MCF 10A (cell line): ENCODE data around the gene GRID1. TPM values are rescaled to one million over a fixed set of nuclear protein-coding genes. Genes with fewer than 3 reads are reported as not detected.

ENCODE experiments used
- BruUV-seq: library from RNA; stranded (reverse); fragments of 400-500 nt; replicated peaks from 2 replicates; lab custom pipeline; 2021; lab: Mats Ljungman, UMichigan
- CTCF ChIA-PET: fragments of 300-600 bp; sonication (Branson Sonifier 250); formaldehyde crosslinking; extraction: SDS; loops from one replicate; lab custom pipeline; 2021; ENCODE audit warnings: antibody characterized with exemption, inconsistent platforms; lab: Yijun Ruan, JAX
- POLR2A ChIA-PET: fragments of 300-600, 350-650 bp; sonication (Branson Sonifier 250); formaldehyde crosslinking; extraction: SDS; loops from one replicate; lab custom pipeline; 2020; ENCODE audit warnings: antibody characterized with exemption, inconsistent platforms; lab: Yijun Ruan, JAX
- DNase-seq: peaks from one replicate; pipeline ENCODE4 v3.0.0-alpha.2; 2018; ENCODE audit not compliant: unreplicated experiment
- H3K27ac Mint-ChIP-seq: one replicate; pipeline ENCODE4 v1.8.0; 2022; ENCODE audit warnings: mild to moderate bottlenecking, low read depth, mixed read lengths; ENCODE audit not compliant: unreplicated experiment
- H3K27me3 Mint-ChIP-seq: one replicate; pipeline ENCODE4 v1.8.0; 2022; ENCODE audit warnings: mixed read lengths; ENCODE audit not compliant: insufficient read depth, unreplicated experiment
- H3K36me3 Mint-ChIP-seq: one replicate; pipeline ENCODE4 v1.8.0; 2022; ENCODE audit warnings: mild to moderate bottlenecking, moderate library complexity, mixed read lengths; ENCODE audit not compliant: insufficient read depth, unreplicated experiment
- H3K4me1 Mint-ChIP-seq: one replicate; pipeline ENCODE4 v1.8.0; 2022; ENCODE audit warnings: mixed read lengths; ENCODE audit not compliant: insufficient read depth, unreplicated experiment
- H3K4me3 Mint-ChIP-seq: one replicate; pipeline ENCODE4 v1.8.0; 2022; ENCODE audit warnings: mild to moderate bottlenecking, moderate library complexity, mixed read lengths; ENCODE audit not compliant: unreplicated experiment
- H3K9me3 Mint-ChIP-seq: one replicate; pipeline ENCODE4 v1.8.0; 2022; ENCODE audit warnings: mixed read lengths; ENCODE audit not compliant: unreplicated experiment
- CTCF ChIP-seq: fragments of 200-600 bp; IDR thresholded peaks from one replicate; pipeline ENCODE4 v1.8.0; 2022; ENCODE audit warnings: antibody characterized with exemption, mild to moderate bottlenecking; ENCODE audit not compliant: unreplicated experiment
- intact Hi-C: fragments of 100-400 bp; cut with micrococcal nuclease; formaldehyde crosslinking; loops from 2 replicates; pipeline ENCODE4 v1.14.1; 2022
- total RNA-seq: library from RNA; stranded (reverse); gene quantifications from 2 replicates; pipeline ENCODE4 v1.2.3, GENCODE V29; 2022

GRID1 gene
- total RNA-seq, 1 experiment from 2014 or later, result not detected

- ChIA-PET POLR2A (interaction anchor here (1.4 kb wide), 1 partner anchor 47 kb away, joined by 3 read pairs; no protein-coding TSS in a partner anchor), CTCF (no interaction called here)
- no TSS peak for BruUV-seq
- peaks cover 35% of the 10 kb centered on the region for H3K9me3 Mint-ChIP-seq
- no peak overlapping the region for H3K27ac Mint-ChIP-seq
- H3K4me1 Mint-ChIP-seq, result no peaks in the 10 kb centered on the region
- TF ChIP-seq CTCF, result no peak
- intact Hi-C loops, result no loop called here
- no peaks in the 10 kb centered on the region for H3K27me3 Mint-ChIP-seq
- H3K36me3 Mint-ChIP-seq, result no peaks in the 10 kb centered on the region
- no peak for DNase-seq
- H3K4me3 Mint-ChIP-seq, result no peak overlapping the region
These were observed 283.4 kb downstream of the GRID1 start for GRCh38 chr10:86083206-86083605.

- ChIA-PET POLR2A (interaction anchor here (1.4 kb wide), 1 partner anchor 46 kb away, joined by 3 read pairs; no protein-coding TSS in a partner anchor), CTCF (no interaction called here)
- TF ChIP-seq CTCF, result no peak
- Mint-ChIP-seq H3K27me3 (no peaks in the 10 kb centered on the region), H3K36me3 (no peaks in the 10 kb centered on the region), H3K4me1 (no peaks in the 10 kb centered on the region), H3K27ac (no peak overlapping the region), H3K4me3 (no peak overlapping the region), H3K9me3 (peaks cover 30% of the 10 kb centered on the region)
- intact Hi-C loops, result no loop called here
- DNase-seq, result no peak
- no TSS peak for BruUV-seq
These were observed 284.0 kb downstream of the GRID1 start for GRCh38 chr10:86082556-86082955.

GRCh38 chr10:86079088-86079487, 287.5 kb downstream of the GRID1 start:
- TF ChIP-seq CTCF, result no peak
- Mint-ChIP-seq H3K27ac (no peak overlapping the region), H3K36me3 (no peaks in the 10 kb centered on the region), H3K9me3 (peaks cover 32% of the 10 kb centered on the region), H3K4me1 (no peaks in the 10 kb centered on the region), H3K4me3 (no peak overlapping the region), H3K27me3 (no peaks in the 10 kb centered on the region)
- ChIA-PET POLR2A (no interaction called here), CTCF (no interaction called here)
- BruUV-seq, result no TSS peak
- intact Hi-C loops, result no loop called here
- DNase-seq, result peak; percentile 10

- Mint-ChIP-seq H3K4me1 (no peaks in the 10 kb centered on the region), H3K9me3 (peaks cover 30% of the 10 kb centered on the region), H3K27me3 (no peaks in the 10 kb centered on the region), H3K4me3 (no peak overlapping the region), H3K27ac (no peak overlapping the region), H3K36me3 (no peaks in the 10 kb centered on the region)
- POLR2A ChIA-PET, result interaction anchor here (0.7 kb wide), 1 partner anchor 395 kb away, joined by 3 read pairs; no protein-coding TSS in a partner anchor
- CTCF ChIA-PET, result no interaction called here
- intact Hi-C loops, result no loop called here
- no TSS peak for BruUV-seq
- no peak for DNase-seq
- TF ChIP-seq CTCF, result no peak
These were observed 288.0 kb downstream of the GRID1 start for GRCh38 chr10:86078639-86079035.
